Stimulated activated CD8-positive, alpha-beta memory T cell treated with anti-CD3 and anti-CD28 coated beads, Interleukin-12 subunit alpha, Interleukin-12 subunit beta, amount 100 ng/mL, for 24 hours (primary cell): Measurements from ENCODE around the gene GABARAPL2.
"Not testable (repeated sequence)": the region's sequence is repeated elsewhere in the genome, so short reads cannot be mapped to it uniquely, and the experiment has no call there.

ENCODE experiments used
- DNase-seq: peaks from one replicate; pipeline ENCODE4 v3.0.0-alpha.2; 2020; ENCODE audit errors: extremely low read depth

GABARAPL2 gene

GRCh38 chr16:75590920-75591843 is 25.0 kb downstream of the GABARAPL2 start:
- DNase-seq: no peak

- not testable (repeated sequence) for DNase-seq
These were observed 25.7 kb downstream of the GABARAPL2 start for GRCh38 chr16:75591927-75592326.

DNA sequence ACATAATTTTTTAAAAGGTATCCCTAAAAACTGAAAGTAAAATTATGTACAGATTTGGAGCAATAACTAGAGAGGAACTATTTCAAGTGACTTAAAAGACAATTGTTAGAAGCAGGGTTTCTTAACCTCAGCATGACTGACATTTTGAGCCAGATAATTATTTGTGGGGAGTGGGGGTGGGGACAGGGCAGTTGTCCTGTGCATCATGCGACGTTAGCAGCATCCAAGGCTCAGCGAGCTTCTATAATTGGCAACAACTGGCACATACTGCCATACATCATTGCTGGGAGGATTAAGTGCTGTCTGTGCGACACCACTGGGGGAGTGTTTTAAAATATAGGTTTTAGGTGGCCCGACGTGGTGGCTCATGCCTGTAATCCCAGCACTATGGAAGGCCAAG is 27.1 kb downstream of the GABARAPL2 start:
- no peak for DNase-seq

- DNase-seq: no peak
These were observed 27.9 kb downstream of the GABARAPL2 start for GRCh38 chr16:75593825-75594820.

- DNase-seq: no peak
These were observed 33.5 kb downstream of the GABARAPL2 start for GRCh38 chr16:75599452-75600277.

- no peak for DNase-seq
These were observed 37.1 kb downstream of the GABARAPL2 start for GRCh38 chr16:75603241-75603640.

DNA sequence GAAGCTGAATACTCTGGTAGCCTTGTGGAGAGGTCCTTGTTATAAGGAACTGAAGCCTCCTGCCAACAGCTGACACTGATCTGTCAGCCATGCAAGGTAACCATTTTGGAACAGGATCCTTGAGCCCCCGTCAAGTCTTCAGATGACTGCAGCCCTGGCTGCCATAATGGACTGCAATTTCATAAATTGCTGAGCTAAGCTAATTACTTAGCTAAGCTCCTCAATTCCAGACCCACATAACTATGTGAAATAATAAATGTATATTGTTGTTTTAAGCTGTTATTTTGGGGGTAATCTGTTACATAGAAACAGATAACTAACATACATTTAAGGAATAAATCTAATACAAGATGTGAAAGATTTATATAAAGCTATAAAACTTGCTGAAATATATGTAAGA is 40.3 kb downstream of the GABARAPL2 start:
- no peak for DNase-seq

DNA sequence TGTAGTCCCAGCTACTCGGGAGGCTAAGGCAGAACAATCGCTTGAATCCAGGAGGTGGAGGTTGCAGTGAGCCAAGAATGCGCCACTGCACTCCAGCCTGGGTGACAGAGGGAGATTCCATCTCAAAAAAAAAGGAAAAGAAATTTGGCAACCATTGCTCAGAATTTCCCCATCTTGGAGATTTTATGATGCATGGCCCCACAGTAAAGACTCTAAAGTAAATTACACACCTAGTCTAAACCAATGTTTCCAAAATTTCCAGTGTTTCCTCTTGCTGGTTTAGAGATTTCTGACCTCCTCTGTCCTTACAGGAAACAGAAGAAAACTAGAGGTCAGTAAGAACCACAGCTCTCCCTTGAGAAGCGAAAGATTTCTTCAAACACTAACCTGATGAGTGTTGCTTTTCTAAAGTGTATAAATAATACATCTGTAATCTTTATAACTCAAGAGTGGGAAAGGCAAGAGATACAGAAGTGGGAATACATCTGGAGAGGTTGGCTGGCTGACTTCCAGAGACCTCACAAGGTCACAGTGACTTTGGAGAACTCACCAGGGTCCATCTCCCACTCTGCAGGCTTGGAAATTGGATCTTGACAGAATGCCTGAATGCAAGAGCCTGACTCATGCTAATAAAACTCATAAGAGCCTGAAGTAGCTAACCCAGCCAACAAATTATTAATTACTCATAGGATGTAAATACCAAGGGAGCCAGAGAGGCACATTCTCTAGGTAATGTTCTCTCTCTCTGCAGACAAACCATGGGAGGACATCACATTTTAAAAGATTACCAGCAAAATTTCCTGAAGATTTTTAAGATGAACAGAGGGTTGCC is 48.1 kb downstream of the GABARAPL2 start:
- DNase-seq: no peak

DNA sequence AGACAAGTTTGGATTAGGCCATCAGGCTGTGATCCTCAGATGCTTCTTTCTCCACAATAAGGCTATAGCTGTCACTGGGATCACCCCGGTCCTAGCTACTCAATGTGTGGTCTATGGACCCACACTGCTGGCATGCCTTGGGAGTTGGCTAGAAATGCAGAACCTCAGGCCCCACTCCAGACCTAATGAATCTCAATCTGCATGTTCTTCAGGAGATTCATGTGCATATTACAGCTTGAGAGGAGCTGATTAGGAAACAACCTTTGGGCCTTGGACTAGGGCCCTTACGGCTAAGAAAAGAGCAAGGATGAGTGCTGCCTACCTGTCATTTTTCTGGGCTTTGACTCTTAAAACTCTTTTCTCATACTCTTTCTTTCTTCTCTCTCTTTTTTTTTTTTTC is 49.4 kb downstream of the GABARAPL2 start:
- no peak for DNase-seq

GRCh38 chr16:75616521-75617010 is 50.4 kb downstream of the GABARAPL2 start:
- DNase-seq: no peak

- DNase-seq: no peak
These were observed 50.9 kb downstream of the GABARAPL2 start for GRCh38 chr16:75617121-75617520.

GRCh38 chr16:75618780-75619179 is 52.6 kb downstream of the GABARAPL2 start:
- DNase-seq: no peak

- DNase-seq: no peak
These were observed 54.4 kb downstream of the GABARAPL2 start for GRCh38 chr16:75620326-75621169.

DNA sequence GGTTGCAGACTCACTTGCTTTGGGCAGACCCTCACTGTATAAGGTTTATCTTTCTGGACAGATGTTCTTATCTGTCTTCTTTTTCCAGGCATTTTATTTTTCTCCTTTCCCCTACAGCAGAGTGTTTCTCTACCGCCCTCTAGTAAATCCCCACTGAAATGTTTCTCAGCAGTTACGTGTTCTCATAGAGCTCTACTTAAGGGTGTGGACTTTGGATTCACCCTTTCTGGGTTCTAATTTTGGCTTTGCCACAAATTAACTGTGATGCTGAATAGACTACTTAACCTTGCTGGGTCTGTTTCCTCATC is 54.9 kb downstream of the GABARAPL2 start:
- DNase-seq: no peak

DNA sequence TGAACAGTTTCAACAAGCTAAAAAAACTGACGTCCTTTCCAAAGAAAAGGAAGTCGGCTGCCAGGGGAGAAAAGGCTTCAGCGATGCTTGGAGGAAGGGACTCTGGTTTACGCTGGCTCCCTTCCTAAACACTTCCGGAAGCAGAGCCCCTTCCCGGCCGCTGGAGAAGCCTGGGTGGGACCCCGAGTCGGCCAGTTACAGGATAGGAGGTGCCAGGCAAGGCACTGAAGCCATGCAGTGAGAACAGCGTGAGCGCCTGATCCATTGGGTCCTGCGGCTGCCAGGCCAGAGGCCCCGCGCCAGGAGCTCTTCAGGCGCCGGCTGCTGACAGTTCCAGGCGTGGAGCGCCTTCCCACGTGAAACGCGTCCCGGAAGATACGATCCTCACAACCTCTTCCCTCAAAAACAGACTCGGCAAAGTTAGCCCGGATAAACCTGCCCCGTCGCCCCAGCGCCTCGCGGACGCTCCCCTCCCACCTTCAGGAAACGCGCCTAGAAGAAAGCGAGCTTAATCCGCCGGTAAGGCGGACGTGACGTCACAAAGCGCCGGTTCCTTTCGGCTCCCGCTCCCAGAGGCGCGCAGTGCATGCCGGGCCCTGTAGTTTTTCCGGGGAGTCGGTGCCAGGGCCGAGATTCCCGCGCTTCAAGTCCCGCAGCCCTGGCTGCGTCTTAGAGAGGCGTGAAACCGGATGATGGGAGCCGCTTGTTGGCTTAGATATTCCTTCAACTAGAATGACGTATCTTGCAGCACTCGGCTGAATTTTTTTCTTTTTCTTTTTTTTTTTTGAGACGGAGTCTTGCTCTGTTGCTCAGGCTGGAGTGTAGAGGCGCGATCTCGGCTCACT is 56.8 kb downstream of the GABARAPL2 start, which contains the start of gene ADAT1:
Gene ADAT1, minus strand, starts transcription at position 521 of the 845 bp plus-strand sequence. CDS start 2,482 bp downstream, outside the sequence.
- peak; percentile 97 for DNase-seq

GRCh38 chr16:75624921-75625334 is 58.7 kb downstream of the GABARAPL2 start:
- DNase-seq: no peak

GRCh38 chr16:75626806-75627205 is 60.6 kb downstream of the GABARAPL2 start:
- no peak for DNase-seq
